ENCODE measurements around the gene TMEM232. TPM values are rescaled to one million over a fixed set of nuclear protein-coding genes. Genes with fewer than 3 reads are reported as not detected.
"Not testable (repeated sequence)": the region's sequence is repeated elsewhere in the genome, so short reads cannot be mapped to it uniquely, and the experiment has no call there.

The TMEM232 gene
- total and polyA plus RNA-seq, 9 of the 15 experiments (the other 6 are each of a cell fraction or from before 2014, with no cell fraction given), result 0.09 to 2.2 (median 0.41) TPM

- H3K4me1 ChIP-seq (replicated peaks in 1 of 2; ENCODE audit: control insufficient read depth in 2 of 2, insufficient read depth in 2 of 2, low read length in 2 of 2), result no peaks in the 10 kb centered on the region
- ChIA-PET CTCF (ENCODE audit: low intra/inter-chr PET ratio) (no interaction called here), POLR2A (no interaction called here)
- H3K9ac ChIP-seq (ENCODE audit: insufficient read depth in 1 of 2, low read depth in 2 of 2, low read length in 2 of 2), result no peak overlapping the region
- FAIRE-seq (no peak), DNase-seq (ENCODE audit: extremely low read depth in 1 of 4, low spot score in 3 of 4) (no peak), ATAC-seq (no peak)
- no peak overlapping the region for H3K4me2 ChIP-seq (ENCODE audit: insufficient read depth, low read length)
- intact Hi-C loops (cut with micrococcal nuclease), result no loop called here
- TF ChIP-seq JUNB (CRISPR knock-in tag; conservative IDR thresholded peaks at IDR 0.05) (no peak), SMAD1 (IDR thresholded peaks at IDR 0.05; ENCODE audit: low read depth, low read length, partially characterized antibody) (no peak)
- H3K9me1 ChIP-seq (ENCODE audit: control insufficient read depth, insufficient read depth, low read length), result no peaks in the 10 kb centered on the region
- H3K4me3 ChIP-seq, result no peak overlapping the region
- H3K27ac ChIP-seq (ENCODE audit: extremely low read depth, low read depth, low read length), result no peak overlapping the region
- no peaks in the 10 kb centered on the region for H4K20me1 ChIP-seq (replicated peaks; ENCODE audit: control insufficient read depth, insufficient read depth, low read length)
- H3K9me3 ChIP-seq (replicated peaks; ENCODE audit: control insufficient read depth, insufficient read depth, low read depth, low read length), result no peaks in the 10 kb centered on the region
- no TSS peak for BruUV-seq (replicated peaks)
- H3K36me3 ChIP-seq (ENCODE audit: control insufficient read depth, insufficient read depth, low read length), result no peaks in the 10 kb centered on the region
- no peak overlapping the region for H2AFZ ChIP-seq (ENCODE audit: low read depth, low read length)
- H3K27me3 ChIP-seq (ENCODE audit: control insufficient read depth in 2 of 2, insufficient read depth in 2 of 2, low read length in 2 of 2), result no peaks in the 10 kb centered on the region
- H3K79me2 ChIP-seq (ENCODE audit: control insufficient read depth, insufficient read depth, low read length), result no peaks in the 10 kb centered on the region
- 0% methylated on average over 6 of the region's 6 CpGs for WGBS (ENCODE audit: insufficient coverage, low coverage, missing lambda C conversion rate)
- in situ Hi-C loops (cut with MboI), result no loop called here
Measured at GRCh38 chr5:110536120-110537115, 190.1 kb downstream of the TMEM232 start.

GRCh38 chr5:110535146-110535545 lies 191.3 kb downstream of the TMEM232 start:
- DNase-seq (ENCODE audit: extremely low read depth in 1 of 4, low spot score in 3 of 4); H3K79me2 ChIP-seq (ENCODE audit: control insufficient read depth, insufficient read depth, low read length); H3K4me2 ChIP-seq (ENCODE audit: insufficient read depth, low read length); H3K9me1 ChIP-seq (ENCODE audit: control insufficient read depth, insufficient read depth, low read length); BruUV-seq (replicated peaks); H3K27me3 ChIP-seq (ENCODE audit: control insufficient read depth in 2 of 2, insufficient read depth in 2 of 2, low read length in 2 of 2); FAIRE-seq; H3K36me3 ChIP-seq (ENCODE audit: control insufficient read depth, insufficient read depth, low read length); H4K20me1 ChIP-seq (replicated peaks; ENCODE audit: control insufficient read depth, insufficient read depth, low read length); POLR2A ChIA-PET; H3K9ac ChIP-seq (ENCODE audit: insufficient read depth in 1 of 2, low read depth in 2 of 2, low read length in 2 of 2); H3K4me1 ChIP-seq (replicated peaks in 1 of 2; ENCODE audit: control insufficient read depth in 2 of 2, insufficient read depth in 2 of 2, low read length in 2 of 2); H3K27ac ChIP-seq (ENCODE audit: extremely low read depth, low read depth, low read length); ATAC-seq; intact Hi-C loops (cut with micrococcal nuclease); CTCF ChIA-PET (ENCODE audit: low intra/inter-chr PET ratio); H3K9me3 ChIP-seq (replicated peaks; ENCODE audit: control insufficient read depth, insufficient read depth, low read depth, low read length); H3K4me3 ChIP-seq; in situ Hi-C loops (cut with MboI); H2AFZ ChIP-seq (ENCODE audit: low read depth, low read length): not testable (repeated sequence)
- 1% methylated on average over 7 of the region's 7 CpGs for WGBS (ENCODE audit: insufficient coverage, low coverage, missing lambda C conversion rate)
